ENCODE measurements around the gene PTPRH.
"Not testable (repeated sequence)": the region's sequence is repeated elsewhere in the genome, so short reads cannot be mapped to it uniquely, and the experiment has no call there.

The PTPRH gene

DNA sequence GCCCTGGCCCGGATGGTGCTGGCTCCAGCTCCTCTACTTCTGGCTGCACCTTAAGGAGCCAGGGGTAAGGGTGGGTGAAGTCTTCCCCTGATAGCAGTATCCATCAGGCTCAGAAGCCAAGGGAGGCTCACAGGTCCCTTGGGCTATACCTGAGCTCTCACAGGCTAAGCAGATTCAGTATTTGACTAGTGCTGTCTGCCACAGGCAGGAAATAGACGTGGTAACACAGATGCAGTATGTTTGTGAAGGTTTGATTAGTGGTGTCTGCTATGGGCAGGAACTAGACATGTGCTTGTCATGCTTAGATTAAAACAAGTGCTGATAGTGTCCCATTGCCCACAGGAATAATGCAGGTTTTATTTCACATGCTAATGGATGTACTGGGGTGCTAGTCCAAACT lies 33.2 kb downstream of the PTPRH start:
- peak; percentile 27 for DNase-seq

DNA sequence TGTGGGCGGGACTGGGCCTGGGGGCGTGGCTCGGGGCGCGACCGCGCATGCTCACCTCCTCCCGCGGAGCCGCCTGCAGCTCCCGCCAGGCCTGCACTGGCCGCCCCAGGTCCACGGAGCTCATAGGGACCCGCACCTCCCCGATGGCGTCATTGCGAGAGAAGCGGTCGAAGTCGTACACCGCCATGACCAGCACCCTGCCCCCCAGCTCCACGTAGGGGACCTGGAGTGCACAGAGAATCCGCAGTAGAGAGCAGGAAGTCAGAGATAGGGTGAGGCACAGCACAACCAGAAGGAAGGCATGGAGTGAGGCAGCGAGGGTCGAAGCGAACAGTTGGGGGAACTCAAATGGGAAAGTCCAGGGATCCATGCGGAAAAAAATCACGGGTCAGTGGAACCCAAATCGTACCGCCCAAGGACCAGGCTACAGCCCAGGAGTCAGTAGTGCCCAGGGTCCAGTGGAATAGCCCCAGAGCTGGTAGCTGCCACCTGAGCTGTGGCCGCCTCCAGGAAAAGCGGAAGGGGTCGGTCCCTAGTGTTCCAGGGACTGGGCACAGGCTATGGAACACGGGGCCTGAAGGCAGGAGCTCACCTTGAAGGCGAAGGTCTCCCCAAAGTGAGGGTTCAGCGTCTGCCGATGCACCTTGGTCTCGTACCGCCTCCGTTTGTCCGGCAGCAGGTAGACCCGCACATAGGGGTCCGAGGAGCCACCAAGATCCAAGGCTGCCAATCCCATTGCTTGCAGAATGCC lies 34.0 kb downstream of the PTPRH start:
- no peak for DNase-seq

DNA sequence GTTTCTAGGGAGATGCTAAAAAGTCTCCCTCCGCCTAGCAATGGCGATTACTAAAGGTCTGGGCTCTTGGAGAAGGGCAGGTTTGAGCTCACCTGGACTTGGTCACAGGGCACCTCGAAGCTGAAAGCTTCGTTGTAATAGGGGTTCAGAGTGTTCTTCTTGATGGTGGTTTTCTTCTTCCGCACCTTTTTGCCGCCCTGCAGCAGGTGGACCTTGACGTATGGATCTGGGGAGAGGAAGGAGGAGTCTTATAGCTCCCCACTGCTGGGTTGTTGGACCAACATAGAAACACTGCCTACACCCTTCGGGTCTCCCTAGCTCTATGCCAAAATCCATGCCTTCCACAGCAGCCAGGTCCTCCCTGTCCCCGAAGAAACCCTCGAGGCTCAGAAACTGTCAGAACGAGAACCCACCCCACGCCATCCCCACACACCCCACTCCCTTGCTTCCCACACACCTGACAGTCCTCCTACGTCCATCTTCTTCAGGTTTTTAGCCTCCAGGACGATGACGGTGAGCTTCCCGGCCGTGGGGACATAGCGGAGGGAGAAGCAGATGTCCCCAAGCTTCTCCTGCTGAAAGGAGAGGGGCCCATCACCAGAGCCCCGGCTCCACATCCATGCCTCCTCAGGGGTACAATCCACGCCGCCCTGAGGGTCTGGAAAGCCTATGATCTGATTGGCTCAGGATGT lies 34.7 kb downstream of the PTPRH start:
- DNase-seq, result no peak

DNA sequence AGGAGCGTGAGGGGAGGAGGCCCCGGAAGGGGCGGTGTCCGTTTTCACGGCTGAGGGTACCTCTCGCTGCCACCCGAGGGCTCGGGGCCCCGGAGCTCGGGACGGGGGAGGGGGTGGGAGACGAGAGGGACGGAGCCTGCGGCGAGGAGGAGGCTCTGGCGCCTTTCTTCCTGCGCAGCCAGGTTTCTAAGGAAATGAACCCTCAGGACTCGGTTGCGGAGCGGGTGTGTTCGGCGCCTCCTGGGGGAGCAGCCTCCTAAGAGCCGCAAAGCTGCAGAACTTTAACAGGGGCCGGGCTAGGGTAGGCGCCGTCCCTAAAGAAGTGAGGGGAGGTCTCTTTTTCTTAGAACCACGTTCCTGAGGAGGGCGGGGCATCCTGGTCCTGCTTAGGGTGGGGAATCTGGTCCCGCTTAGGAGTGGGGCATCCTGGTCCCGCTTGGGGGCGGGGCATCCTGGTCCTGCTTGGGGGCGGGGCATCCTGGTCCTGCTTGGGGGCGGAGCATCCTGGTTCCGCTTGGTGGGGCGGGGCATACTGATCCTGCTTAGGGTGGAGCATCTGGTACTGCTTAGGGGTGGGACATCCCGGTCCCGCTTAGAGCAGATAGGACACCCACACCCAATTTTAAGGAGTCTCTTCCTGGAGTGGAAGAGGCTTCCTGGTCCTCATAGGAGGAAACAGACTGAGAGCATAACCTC lies 35.4 kb downstream of the PTPRH start:
- DNase-seq, result peak; percentile 73

DNA sequence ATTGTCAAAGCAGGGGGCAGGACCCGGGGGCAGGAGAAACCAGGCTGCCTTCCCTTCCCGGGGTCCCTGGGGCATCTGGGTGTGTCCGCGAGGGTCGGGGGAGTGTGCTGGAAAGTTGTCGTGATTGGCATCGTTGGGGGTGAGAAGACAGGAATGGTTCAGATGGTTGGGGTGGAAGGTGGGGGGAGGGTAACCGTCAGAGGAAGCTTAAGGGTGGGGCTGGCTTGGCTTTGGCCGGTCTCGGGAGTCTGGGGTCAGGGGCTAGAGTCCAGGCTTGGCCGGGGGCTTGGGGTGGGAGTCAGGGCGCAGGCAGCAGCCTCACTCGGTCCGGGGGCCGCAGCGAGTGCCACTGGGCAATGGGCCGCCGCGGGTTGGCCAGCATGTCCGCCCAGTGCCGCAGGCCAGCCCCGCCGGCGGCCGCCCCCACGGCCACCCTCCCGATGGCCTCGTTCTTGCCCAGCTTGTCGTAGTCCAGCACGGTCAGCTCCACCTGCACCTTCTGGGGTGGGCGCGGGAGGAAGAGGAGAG lies 36.1 kb downstream of the PTPRH start:
- no peak for DNase-seq

DNA sequence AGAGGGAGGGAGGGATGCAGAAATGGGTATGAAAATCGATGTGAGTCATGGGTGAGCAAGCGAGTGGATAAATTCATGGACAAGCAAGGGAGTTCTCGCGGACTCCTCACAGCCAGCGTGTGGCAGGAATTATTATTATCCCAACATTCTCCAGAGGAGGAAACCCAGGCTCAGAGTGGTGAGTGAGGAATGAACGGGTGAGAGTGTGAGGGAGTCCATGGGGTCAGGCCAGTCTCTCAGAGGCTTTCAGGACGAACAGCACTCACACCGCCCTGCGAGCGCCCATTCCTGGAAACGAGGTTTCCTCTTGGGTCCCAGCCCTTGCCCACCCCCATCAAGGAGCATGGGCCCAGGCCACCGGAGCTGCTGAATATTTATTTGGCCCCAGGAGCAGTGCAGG lies 36.6 kb downstream of the PTPRH start:
- no peak for DNase-seq

DNA sequence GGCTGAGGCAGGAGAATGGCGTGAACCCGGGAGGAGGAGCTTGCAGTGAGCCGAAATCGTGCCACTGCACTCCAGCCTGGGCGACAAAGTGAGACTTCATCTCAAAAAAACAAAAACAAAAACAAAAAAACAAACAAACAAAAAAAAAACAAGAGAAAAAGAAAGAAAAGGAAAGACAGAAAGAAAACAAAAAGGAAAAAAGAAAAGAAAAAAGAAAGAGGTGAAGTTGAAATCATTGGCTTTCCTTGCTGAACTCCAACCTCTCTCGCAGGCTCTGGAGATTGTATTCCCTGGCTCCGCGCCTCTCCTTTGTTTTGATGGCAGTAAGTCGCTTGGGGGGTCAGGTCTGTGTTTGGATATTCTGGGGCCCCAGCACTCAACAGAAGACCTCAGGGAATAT lies 37.0 kb downstream of the PTPRH start:
- DNase-seq, result not testable (repeated sequence)

DNA sequence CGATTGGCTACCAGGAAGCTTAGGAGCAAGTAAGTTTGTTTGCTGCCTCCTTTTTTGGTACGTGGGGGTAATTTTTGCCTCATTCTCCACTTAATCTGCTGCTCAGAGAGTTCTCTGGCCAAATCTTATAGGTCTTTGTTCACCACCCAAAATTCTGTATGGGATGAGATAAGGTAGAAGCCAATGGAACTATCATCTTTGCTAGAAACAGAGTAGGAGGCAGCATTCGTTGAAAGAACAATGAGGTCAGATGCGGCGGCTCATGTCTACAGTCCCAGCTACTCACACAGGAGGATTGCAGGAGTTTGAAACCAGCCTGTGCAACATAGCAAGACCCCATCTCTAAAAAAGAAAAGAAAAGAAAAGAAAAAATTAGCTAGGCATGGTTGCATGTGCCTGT lies 37.9 kb downstream of the PTPRH start:
- DNase-seq, result no peak

DNA sequence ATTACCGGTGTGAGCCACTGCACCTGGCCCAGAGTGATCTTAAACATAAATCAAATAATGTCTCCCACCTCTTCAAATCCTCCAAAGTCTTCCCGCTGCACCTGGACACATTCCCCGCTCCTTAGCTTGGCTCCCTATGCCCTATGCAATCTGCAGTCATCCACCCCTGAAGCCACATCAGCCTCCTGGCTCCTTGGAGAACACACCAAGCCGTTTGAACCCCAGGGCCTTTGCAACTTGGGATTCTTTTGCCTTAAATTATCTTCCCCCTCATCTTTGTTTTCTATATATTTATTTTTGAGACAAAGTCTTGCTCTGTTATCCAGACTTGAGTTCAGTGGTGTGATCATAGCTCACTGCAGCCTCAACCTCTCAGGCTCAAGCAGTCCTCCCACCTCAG lies 40.2 kb downstream of the PTPRH start:
- no peak for DNase-seq

DNA sequence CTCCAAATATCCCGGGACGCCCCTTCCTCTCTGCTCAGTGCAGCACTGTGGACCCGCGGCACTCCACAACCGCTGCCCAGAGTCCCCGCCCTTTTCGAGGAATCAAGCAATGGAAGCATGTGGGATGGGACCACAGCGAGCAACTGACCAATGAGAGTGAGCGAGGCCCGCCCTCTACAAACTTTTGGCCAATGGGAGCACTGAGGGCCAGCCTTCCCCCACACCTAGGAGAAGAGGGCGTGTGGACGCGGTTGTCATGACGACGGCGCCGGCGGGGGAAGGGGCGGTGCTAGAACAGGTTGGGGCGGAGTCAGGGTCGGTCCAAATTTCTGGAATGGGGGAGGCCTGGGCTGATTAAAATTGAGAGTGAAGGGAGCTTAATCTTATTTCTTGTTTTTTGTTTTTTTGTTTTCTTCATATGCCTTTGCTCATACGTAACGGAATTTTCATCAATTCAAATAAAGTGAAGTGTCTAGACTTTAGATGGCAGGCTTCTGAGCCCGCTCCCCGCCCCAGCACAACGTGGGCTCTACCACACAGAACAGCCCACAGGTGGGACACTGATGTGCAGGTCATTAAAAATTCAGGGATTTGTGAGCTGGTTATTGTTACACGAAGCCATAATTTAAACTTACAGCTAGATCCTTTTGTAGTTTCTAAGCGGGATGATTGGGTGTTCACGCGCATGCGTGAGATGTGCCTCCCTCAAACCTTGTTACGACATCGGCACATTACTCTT lies 42.6 kb downstream of the PTPRH start, which contains the start of gene DNAAF3:
TSS of gene DNAAF3 (minus strand) at position 84 of the 739 bp plus-strand sequence. CDS start 200 bp downstream, outside the sequence.
- peak; percentile 99 for DNase-seq

DNA sequence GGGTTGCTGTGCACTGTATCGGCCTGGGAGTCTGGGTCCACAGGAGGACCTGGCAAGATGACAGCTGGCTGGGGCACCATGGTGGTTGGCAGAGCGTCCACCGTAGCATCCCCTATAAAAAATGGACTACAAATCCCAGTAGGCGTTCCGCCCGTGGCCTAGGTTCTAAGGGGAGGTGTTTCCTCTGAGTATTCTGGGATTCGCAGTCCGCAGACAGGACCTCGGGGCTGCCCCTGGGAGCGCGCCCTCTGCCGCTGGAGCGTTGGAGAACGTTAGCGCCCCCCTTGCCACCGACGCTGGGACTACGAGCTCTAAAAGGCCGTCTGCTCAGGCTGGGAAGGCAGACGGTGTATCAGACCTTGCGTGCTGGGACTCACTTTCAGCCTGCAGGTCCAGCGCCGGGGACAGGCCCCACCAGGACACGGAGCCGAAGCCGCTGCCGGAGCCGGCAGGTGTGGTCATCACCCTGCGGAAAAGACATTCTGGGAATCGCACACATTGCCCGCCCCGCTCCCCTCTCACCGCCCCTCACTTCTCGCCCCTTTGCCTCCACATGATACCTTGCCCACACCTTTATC lies 43.3 kb downstream of the PTPRH start:
- DNase-seq, result peak; percentile 94

DNA sequence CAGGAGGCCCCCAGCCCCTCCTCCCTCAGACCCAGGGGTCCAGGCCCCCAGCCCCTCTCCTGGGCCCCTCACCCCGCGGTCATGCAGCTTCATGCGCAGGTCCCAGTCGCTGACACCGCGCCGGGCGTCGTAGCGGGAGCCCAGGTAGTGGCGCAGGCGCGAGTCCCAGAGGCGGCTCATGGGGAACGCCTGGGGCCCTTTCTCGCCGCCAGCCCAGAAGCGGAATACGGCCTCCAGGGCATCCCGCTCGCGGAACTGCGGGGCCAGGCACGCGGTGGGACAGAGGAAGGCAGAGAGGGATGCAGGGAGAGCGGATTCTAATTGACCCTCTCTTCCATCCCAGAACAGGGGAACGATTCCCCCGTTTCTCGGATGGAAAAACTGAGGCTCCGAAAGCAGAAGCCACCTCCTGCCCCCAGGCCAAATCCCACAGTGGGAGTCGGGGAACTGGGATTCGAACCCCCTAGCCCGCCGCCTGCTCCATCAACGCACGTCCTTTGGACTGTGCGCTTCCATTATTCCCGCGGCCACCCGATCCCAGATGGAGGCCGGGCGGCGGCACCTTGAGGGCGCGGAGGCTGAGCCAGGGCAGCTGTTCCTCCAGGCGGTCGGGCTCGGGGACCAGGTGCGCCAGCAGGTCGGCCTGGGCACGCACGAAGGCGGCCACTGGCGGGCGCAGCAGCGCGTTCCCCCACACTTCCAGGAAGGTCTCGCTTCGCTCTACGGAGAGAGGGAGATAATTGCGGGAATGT lies 47.6 kb downstream of the PTPRH start:
- DNase-seq, result no peak

DNA sequence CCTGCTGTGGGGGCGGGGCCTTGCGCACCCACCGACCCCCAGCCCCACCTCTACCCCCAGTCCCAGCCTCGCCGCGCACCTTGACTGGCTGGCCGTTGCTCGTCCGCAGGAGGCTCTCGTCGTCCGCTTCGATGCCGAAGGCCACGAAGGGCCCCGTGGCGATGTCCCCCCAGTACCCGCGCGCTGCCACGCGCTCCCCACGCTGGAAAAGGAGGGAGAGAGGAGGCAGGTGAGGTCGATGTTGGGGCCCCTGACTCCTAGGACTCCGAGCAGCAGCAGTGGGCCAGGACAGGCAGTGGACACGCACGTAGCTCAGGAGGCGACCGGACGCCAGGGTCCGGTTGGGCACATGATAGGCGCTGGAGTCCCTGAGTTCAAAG lies 48.3 kb downstream of the PTPRH start:
- no peak for DNase-seq

DNA sequence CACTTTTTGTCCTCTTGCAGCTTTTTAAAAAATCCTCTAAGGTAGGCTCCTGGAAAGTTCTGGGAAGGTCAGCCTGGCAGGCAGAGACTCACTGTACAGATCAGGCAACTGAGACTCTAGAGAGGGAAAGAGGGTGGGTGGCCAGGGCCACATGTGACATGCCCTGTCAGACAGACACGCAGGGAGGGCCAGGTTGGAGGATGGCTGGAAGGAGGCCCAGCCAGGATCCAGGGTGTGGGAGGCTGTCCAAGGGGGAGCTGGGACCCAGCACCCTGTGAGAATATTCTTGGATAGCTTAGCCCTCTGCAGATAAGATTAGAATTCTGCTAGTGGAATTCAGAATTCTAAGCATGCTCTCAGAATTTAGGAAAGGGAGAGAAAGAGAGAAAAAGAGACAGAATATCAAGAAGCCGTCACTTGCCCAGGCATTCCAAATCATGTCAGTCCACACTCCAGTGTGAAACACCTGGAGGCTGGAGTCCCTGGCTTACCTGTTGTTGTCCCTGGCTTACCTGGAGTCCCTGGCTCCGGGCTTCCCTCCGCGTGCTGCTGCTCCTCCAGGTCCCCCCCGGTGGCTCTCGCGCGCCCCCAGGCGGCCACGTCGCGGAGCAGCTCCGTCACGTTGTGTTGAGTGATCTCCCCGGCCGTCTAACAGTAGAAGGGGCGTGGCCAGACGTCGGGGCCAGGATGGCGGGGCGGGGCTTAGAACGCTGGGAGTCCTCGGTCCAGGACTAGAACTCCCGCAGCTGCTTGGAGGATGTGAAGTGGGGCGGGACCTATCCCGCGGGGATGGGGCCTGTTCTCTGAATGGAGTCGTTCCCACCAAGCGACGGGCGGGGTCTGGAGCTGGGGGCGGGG lies 48.9 kb downstream of the PTPRH start:
- peak; percentile 94 for DNase-seq

DNA sequence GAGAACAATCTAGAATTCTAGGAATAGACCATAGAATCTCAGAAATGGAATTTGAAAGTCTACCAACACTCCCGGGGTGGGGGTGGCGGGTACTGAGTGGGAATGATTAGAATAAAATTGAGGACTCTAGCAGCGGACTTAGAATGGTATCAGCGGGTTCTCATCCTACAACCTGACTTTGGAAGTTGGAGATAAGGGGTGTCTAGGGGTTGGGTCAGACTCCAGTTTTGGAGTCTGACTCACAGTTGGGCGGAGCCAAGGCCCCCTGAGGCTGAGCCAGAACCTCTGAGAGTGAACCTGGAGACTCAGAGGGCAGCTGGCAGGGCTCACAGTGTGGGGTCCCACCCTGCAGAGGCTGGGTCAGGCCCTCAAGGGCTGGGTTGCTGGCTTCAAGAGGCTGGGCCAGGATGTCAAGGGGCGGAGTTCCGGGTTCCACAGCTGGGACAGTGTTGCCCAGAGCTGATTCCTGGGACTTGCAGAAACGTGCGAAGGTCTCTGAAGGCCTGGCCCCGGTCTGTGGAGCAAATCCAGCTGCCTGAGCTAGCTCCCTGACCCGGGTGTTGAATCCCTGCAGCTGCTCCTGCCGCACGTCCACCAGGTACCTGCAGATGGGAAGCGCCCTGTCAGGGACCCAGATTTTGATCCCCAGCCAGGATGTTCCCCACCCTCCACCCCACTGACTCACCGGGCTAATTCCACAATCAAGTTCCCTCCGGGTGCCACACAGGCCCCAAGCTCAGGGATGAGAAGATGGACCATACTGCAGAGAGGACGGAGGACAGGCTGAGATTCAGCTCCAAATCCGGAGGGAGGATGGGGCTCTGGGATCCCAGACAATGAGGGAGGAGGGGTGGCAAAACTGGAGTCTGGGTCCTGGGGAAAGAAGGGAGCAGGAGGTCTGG lies 50.2 kb downstream of the PTPRH start:
- DNase-seq, result peak; percentile 46

DNA sequence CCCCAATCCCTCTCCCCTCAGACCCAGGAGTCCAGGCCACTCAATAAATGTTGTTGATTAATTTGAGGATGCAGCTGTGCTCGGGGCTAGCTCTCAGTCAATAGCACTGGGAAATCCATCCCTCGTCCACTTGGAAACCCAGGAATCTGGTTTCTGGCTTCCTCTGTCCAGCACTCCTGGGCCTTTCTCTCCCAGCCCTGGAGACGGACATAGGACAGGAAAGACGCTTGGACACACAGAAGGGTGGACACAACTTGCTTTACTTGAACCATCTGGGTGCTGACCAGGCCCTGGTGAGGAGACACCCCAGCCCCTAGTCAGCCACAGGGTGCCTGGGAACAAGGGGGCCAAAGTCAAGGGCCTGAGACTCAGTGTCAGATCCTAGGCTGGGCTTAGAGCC lies 50.9 kb downstream of the PTPRH start:
- DNase-seq, result no peak

DNA sequence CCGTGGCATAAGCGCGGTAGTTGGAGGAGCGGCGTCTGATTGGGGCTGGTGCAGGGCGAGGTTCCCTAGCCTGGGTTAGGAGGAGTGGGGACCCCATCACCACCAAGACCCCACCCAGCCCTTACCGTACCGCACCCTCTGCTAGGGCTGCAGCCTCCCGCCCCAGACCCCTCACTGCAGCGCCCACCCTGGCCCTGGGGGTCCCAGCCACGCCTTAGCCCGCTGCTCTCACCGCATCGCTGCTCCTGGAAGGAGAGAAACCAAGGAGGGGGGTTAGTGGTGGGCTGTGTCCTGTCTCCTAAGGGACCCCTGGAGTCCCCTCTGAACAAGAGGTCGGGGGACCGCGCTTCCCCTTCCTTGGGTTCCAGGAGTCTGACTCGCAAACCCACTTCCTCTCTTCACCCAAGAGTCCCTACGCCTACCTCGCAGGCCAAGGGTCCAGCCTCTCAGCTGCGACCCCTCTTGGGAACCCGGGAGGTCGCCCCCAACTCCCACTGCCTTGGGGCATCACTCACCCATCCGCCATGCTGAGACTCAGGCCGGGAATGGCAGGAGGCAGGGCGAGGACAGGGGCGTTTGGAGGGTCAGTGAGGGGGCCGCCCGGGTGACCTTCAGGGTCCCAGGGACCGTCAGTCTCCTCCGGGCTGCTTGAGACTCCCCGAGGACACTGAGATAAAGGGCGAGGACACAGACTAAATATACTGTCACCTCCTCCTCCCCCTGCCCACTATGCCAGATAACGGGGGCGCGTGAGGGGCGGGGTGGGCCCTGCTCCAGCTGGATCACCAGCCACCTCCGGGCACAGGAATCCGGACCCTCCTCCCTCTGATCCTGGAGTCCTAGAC lies 52.0 kb downstream of the PTPRH start, which contains the start of gene TNNI3:
TSS of gene TNNI3 (minus strand) at position 669 of the 845 bp plus-strand sequence. CDS start at position 526, 143 bp downstream.
- no peak for DNase-seq
